Calu3 (cell line): ENCODE data around the gene SENP8. TPM values are rescaled to one million over a fixed set of nuclear protein-coding genes. Genes with fewer than 3 reads are reported as not detected.

Experiments used
- BruUV-seq: library from RNA; stranded (reverse); fragments of 400-500 nt; replicated peaks from 2 replicates; lab custom pipeline; 2021; lab: Mats Ljungman, UMichigan
- CTCF ChIA-PET: fragments of 300-600 bp; sonication (Branson Sonifier 250); formaldehyde crosslinking; loops from one replicate; lab custom pipeline; 2022; ENCODE audit warnings: antibody characterized with exemption; lab: Charles Lee
- DNase-seq: peaks from one replicate; pipeline ENCODE4 v3.0.0; 2022
- H3K27ac Mint-ChIP-seq: one replicate; pipeline ENCODE4 v1.8.0; 2022; ENCODE audit warnings: mixed read lengths; ENCODE audit not compliant: unreplicated experiment
- H3K27me3 Mint-ChIP-seq: one replicate; pipeline ENCODE4 v1.8.0; 2022; ENCODE audit warnings: mixed read lengths; ENCODE audit not compliant: unreplicated experiment
- H3K36me3 Mint-ChIP-seq: one replicate; pipeline ENCODE4 v1.8.0; 2022; ENCODE audit warnings: mild to moderate bottlenecking, moderate library complexity, mixed read lengths; ENCODE audit not compliant: insufficient read depth, unreplicated experiment
- H3K4me1 Mint-ChIP-seq: one replicate; pipeline ENCODE4 v1.8.0; 2022; ENCODE audit warnings: mild to moderate bottlenecking, low read depth, mixed read lengths; ENCODE audit not compliant: unreplicated experiment
- H3K4me3 Mint-ChIP-seq: one replicate; pipeline ENCODE4 v1.8.0; 2022; ENCODE audit warnings: mild to moderate bottlenecking, low read depth, moderate library complexity, mixed read lengths; ENCODE audit not compliant: unreplicated experiment
- H3K9me3 Mint-ChIP-seq: one replicate; pipeline ENCODE4 v1.8.0; 2022; ENCODE audit warnings: low read depth, mixed read lengths; ENCODE audit not compliant: unreplicated experiment
- CTCF ChIP-seq: fragments of 200-600 bp; IDR thresholded peaks from one replicate; pipeline ENCODE4 v1.8.0; 2022; ENCODE audit warnings: antibody characterized with exemption; ENCODE audit not compliant: unreplicated experiment
- intact Hi-C: fragments of 100-400 bp; cut with micrococcal nuclease; formaldehyde crosslinking; loops from one replicate; pipeline ENCODE4 v1.10.0; 2022; ENCODE audit not compliant: unreplicated experiment
- total RNA-seq: library from RNA; stranded (reverse); gene quantifications from 2 replicates; pipeline ENCODE4 v1.2.3, GENCODE V29; 2022

Gene SENP8
- total RNA-seq, 1 experiment from 2014 or later, result 3.6 TPM

GRCh38 chr15:72074335-72075060 lies 43.7 kb upstream of the SENP8 start:
- H3K27ac Mint-ChIP-seq, result no peak overlapping the region
- H3K9me3 Mint-ChIP-seq, result no peaks in the 10 kb centered on the region
- BruUV-seq, result no TSS peak
- H3K27me3 Mint-ChIP-seq, result no peaks in the 10 kb centered on the region
- no peaks in the 10 kb centered on the region for H3K36me3 Mint-ChIP-seq
- intact Hi-C loops, result no loop called here
- H3K4me3 Mint-ChIP-seq, result no peak overlapping the region
- CTCF ChIA-PET, result interaction anchor here (0.7 kb wide), 1 partner anchor 17 kb away, joined by 9 read pairs; no protein-coding TSS in a partner anchor
- DNase-seq, result no peak
- H3K4me1 Mint-ChIP-seq, result no peaks in the 10 kb centered on the region
- TF ChIP-seq CTCF, result no peak

- no peaks in the 10 kb centered on the region for H3K27me3 Mint-ChIP-seq
- no TSS peak for BruUV-seq
These were observed 40.3 kb upstream of the SENP8 start for GRCh38 chr15:72077950-72078349.

GRCh38 chr15:72078887-72079286 lies 39.3 kb upstream of the SENP8 start:
- Mint-ChIP-seq H3K4me1 (no peaks in the 10 kb centered on the region), H3K27ac (no peak overlapping the region), H3K36me3 (no peaks in the 10 kb centered on the region), H3K4me3 (no peak overlapping the region), H3K9me3 (peaks cover 5% of the 10 kb centered on the region), H3K27me3 (no peaks in the 10 kb centered on the region)
- intact Hi-C loops, result no loop called here
- no peak for TF ChIP-seq CTCF
- DNase-seq, result no peak
- no TSS peak for BruUV-seq
- CTCF ChIA-PET, result no interaction called here

More at GRCh38 chr15:72077950-72078349, 40.3 kb upstream of the SENP8 start:
- intact Hi-C loops, result no loop called here
- CTCF ChIA-PET, result no interaction called here
- Mint-ChIP-seq H3K4me3 (no peak overlapping the region), H3K9me3 (no peaks in the 10 kb centered on the region), H3K27ac (no peak overlapping the region), H3K36me3 (no peaks in the 10 kb centered on the region), H3K4me1 (no peaks in the 10 kb centered on the region)
- TF ChIP-seq CTCF, result no peak
- no peak for DNase-seq

- H3K36me3 Mint-ChIP-seq, result no peaks in the 10 kb centered on the region
- H3K9me3 Mint-ChIP-seq, result peaks cover 9% of the 10 kb centered on the region
- no peak overlapping the region for H3K4me3 Mint-ChIP-seq
- CTCF ChIA-PET, result no interaction called here
- TF ChIP-seq CTCF, result no peak
- H3K27ac Mint-ChIP-seq, result no peak overlapping the region
- H3K27me3 Mint-ChIP-seq, result no peaks in the 10 kb centered on the region
- intact Hi-C loops, result no loop called here
- H3K4me1 Mint-ChIP-seq, result no peaks in the 10 kb centered on the region
- no peak for DNase-seq
- BruUV-seq, result no TSS peak
These were observed 36.0 kb upstream of the SENP8 start for GRCh38 chr15:72082176-72082575.
